Superior temporal gyrus (tissue), 1 donor: ENCODE data around the gene HCN3.

Source experiments
- DNase-seq: peaks from one replicate; pipeline ENCODE4 v3.0.0-alpha.2; 2016; ENCODE audit errors: extremely low spot score

Gene HCN3

DNA sequence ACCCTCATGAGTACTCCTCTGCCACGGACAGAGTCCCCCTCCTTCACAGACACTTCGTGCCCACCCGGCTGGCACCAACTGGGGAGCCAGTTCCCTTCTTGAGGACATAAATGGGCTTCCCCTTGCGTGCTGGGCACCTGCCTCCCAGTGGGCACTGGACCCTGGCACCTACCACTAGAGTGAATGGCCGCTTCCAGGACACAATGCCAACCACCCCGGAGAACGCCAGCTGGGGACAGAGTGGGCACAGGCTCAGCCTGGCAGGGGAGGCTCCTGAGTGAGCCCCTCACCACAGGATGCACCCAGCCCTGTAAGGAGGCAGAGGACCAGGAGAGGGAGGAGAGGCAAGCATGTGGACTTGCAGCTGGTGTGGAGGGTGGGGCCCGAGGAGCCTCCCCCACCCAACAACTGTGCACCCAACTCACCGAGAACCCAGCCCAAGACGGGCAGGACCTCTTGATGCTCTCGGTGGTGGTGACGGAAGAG lies 23.0 kb upstream of the HCN3 start:
- DNase-seq = no peak

DNA sequence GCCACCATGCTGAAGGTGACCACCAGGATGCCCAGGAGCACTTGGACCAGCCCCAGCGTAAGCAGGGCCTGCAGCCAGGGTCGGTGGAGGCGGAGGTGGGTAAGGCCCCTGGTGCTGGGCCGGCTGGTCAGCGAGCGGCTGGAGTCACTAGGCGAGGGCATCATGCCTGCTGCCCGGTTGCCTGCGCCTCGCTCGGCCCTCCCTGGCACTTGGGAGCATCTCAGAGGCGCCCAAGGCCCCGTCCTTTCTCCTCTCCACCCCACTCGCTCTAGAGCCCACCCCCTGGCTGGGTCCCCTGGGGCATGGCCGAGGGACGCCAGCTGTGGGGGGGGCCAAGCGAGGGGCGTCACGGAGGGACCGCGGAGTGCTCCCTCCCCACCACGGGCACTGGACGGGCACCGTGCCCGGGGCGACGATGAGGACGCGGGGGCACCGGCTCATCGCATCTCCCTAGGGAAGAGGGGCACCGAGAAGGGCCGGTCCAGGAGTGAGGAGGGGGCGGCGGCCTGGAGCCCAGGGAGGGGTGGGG lies 22.5 kb upstream of the HCN3 start:
- no peak for DNase-seq

DNA sequence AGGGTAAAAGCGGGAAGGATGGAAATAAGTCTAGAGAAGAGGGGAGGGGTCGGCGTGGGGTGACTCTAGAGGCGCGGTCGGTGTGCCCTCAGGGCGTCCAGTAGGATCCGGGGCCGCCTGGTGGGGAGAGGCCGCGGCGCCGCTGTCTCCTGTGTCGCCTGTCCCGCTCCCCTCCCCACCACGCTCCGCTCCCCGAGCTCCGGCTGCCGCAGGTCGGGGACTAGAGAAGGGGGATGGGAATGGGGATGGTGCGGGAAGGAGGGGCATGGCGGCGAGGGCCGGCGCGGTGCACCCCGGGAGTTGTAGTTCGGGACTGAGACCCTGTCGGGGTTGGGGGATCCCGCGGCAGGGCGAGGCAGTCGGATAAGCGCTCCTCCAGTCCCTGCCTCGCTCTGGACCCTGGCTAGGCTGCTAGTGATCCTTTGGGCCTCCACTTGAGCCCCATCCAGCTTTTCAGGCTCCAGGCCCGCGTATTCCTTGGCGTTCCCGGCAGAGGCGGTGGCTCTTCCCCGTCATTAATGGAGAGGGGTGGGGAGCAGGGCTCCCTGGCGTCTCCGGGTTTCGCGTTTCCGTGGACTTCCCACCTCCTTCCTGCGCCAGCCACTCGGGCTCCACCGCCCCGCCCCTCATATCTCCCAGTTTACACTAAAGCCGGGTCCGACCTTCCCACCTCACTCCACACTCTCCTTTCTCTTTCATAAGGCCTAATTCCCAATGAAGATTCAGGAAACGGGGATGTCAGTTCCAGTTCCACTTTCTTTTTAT lies 21.8 kb upstream of the HCN3 start, which contains the start of gene ENTREP3:
Gene ENTREP3 (minus strand): TSS at position 241 of the 765 bp plus-strand sequence. CDS start 606 bp downstream, outside the sequence.
- DNase-seq = peak; percentile 89

DNA sequence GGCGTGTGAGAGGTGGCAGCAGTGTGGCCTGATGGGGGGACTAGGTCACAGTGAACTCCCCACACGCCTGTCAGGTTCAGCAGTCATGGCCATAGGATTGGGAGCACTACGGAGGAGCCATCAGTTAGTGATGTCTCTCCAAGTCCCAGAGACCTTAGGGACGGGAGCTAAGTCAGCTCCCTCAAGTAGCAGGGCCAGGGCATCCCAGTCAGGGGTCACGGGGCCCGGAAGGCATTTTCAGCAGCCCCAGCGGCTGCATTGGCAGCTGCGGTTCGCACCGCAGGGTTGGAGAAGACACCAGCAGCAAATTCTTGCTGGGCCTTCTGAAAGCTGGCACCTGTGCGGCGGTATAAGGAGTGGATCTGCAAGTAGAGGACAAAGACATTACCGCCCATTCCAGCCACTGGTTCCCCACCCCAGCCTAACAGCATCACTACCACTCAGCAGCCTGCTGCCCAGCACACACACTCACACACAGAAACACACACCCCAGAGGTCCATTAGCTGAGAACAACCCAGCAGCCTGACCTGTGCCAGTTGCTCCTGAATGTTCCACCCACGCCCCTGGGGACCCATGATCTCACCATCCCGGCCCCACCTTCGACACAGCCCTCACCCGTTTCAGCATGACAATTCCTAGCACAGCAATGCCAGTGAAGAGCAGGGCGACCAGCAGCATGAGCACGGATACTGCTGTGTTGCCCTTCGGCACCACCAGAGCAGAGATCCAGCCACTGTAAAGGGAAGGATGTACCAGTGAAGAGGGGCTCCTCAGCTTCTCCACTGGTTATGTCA lies 21.0 kb upstream of the HCN3 start:
- DNase-seq = no peak

DNA sequence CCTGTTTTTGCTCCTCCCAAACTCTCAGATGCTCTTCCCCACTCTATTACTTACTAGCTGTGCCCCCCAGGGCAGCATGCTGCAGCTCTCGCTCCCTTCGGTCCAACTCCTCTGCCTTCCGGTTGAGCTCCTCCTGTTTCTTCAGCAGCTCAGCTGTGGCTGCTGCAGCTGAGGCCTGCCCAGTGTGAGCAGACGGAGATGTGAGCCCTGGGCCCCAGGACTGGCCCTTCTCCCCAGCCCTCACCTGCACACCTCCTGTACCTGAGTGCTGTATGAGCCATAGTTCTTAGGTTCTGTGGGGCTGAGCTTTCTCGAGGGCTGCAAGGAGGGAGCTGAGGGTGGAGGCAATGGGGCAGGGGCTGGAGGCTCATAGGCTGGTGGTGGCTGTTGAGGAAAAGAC lies 17.0 kb upstream of the HCN3 start:
- no peak for DNase-seq

DNA sequence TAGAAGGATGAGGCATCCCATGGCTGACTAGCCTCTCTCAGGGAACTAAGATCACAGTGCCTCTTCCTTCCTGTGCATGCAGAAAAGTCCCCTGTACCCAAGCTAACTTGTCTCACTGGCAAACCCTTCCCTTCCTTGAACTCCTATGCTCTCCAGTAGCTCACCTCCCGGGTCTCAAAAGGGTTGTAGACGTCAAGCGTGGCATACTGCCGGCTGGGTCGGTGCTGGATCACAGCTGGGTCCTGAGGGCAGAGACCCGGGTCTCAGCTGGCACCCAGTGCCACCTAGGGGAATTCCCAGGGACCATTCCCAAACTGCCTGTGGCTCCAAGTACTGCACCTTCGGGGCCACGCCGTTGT lies 15.8 kb upstream of the HCN3 start:
- no peak for DNase-seq

DNA sequence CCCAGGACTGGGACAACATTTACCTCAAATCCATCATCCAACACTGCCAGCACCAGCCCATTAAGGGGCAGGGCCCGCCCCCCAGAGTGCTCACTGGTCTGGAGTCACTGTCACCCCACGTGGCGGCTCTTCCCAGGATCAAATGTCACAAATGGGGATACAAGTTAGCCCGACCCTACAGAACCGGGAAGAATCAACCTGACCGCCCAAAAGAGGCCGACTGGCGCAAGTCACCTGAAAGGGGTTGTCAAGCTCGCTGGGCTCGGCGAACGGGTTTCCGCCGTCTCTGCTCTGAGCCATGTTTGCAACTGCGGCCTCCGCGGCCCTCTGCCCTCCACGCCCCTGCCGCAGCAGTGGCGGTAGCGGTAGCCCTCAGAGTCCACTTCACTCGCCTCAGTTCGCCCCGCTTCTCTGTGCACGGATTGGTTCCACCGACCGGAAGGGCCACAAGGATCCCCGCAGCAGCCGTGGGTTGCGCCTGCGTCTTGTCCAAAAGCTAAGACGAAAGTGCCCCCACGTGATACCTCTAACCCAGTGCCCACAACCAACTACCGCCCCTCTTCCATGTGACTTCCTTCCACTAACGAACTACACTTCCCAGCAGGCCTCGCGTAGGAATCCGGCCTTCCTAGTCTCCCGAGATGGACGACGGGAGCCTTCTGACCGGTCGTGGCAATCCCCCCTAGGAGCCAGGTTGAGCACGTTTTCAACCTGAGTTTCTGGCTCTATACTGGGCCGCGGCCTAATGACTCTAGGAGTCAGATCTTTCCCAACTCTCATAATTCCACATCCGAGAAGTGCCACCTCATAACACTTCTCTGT lies 15.2 kb upstream of the HCN3 start, which contains the start of gene SCAMP3:
Gene SCAMP3 (minus strand): TSS at position 509 of the 822 bp plus-strand sequence. CDS start 209 bp downstream, at position 300.
- DNase-seq = peak; percentile 100

DNA sequence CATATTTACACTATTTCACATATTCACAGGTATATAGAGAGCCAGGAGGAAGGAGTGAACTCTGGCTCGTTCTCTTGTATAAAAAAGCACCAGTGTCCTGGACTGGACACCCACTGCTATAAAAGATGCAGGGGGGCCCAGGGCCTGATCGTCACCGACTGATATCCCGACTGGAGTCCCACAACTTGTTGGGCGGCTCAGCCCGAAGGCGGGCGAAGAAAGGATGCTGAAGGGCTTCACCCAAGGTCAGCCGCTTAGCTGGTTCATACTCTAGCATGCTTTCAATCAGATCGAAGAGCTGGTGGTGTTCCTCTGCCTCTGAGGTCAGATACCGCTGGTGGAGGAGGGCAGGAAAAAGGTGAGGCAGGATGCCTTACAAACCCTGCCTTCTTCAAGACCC lies 14.2 kb upstream of the HCN3 start:
- DNase-seq = no peak

DNA sequence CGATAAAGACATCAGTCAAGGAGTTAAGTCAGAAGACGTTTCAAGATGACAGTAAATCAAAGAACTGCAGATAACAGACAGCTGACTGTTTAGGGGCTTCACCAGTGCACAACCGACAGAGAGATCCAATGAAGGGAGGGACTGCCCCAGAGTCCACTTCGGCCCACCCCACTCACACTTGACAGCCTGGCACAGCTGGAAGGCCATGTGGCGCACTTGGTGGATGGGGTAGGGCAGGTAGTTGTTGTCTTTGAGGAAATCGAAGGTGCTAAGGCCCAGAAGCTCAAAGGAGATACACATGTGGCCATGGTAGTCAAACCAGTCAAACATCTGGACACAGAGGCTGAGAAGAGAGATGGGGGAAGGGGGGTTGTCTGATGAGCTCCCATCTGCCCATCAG lies 10.7 kb upstream of the HCN3 start:
- no peak for DNase-seq

DNA sequence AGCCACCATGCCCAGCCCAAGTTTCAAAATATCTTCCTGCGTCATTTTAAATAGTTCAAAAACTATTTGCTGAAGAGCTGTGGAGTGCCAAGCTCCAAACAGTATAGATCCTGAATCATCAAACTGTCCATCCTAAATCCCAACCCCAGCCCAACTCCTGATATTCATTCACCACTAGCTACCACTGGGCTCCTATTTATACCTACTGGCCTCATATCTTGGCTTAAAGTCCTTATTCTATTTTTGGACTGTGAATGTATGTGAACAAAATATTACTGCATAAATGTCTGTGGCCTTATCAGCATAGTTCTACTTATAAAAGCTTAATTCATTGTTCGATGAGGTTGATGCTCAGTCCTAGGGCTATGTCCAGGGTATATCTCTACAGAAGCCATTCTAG lies 9.9 kb upstream of the HCN3 start:
- no peak for DNase-seq

DNA sequence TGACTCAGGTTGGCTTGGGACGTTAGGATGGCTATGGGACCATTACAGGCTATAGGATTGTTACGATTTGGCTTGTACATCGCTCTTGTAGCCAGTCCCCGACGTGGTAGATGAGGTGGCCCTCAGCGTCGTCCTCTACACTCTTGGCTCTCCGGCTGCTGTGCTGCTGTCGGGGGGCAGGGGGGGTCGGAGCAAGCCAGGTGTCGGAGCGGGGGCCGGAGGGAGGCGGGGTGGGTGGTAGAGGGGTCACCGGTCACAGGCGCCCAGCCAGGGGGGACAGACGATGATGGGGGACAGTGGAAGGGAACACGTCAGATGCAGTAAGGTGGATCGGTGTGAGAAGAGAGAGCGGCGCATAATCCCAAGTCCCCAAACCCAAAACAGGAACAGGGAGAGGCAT lies 8.6 kb upstream of the HCN3 start:
- DNase-seq = no peak

DNA sequence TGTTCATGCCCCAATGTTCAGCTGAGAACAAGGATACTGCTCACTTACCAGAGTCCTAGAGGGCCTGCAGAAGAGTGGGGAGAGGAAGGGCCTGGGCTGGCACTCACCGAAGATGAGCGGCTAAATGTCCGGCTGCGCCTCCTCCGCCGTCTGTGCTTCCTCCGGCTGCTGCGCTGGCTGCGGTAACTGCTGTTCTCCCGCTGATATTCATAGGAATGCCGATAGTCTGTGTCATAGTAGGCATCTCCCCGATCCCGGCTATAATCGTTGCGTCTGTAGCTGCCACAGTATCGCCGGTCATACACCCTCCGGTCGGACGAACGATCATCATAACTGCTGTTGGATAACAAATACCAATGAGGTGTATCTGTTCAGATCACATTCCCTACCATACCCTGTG lies 7.9 kb upstream of the HCN3 start:
- no peak for DNase-seq

DNA sequence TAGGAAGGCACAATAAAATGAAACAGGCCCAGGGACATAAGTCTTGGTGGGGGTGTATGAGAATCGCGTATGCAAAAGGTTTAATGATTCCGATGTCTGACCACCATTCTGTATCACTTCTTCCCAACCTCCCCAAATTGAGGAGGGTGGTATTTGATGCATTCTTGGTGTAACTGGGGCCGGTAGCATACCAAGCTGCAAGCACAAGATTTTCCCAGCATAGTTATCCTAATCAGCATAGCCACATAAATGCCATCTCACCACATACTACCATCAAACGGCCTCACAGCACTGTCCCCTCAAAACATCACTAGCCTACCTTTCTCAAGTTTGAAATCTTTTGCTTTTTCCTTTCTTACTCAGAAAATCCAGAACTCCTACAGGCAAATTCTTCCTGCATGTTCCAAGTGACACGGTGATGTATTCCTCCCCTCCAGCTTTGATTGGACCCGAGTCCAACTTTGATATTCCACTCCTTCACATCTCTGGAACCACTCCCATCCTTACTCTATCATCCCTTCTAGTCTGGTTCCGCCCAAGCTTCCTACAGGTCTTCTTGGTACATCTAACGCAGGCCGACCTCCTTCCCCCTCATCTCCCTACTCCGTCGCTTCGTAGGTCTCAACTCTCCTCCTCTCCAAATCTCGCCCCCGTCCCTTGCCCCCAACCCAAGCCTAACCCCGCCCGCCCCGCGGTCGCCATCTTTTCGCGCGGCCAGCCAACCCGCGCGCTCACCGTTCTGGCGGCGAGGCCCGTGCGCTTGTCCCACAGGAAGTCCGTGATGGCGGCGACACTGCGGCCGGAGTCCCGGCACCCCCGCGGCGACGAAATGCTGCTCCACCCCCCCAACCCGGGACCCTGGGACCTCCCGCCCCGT lies 4.6 kb upstream of the HCN3 start:
- DNase-seq = peak; percentile 38

DNA sequence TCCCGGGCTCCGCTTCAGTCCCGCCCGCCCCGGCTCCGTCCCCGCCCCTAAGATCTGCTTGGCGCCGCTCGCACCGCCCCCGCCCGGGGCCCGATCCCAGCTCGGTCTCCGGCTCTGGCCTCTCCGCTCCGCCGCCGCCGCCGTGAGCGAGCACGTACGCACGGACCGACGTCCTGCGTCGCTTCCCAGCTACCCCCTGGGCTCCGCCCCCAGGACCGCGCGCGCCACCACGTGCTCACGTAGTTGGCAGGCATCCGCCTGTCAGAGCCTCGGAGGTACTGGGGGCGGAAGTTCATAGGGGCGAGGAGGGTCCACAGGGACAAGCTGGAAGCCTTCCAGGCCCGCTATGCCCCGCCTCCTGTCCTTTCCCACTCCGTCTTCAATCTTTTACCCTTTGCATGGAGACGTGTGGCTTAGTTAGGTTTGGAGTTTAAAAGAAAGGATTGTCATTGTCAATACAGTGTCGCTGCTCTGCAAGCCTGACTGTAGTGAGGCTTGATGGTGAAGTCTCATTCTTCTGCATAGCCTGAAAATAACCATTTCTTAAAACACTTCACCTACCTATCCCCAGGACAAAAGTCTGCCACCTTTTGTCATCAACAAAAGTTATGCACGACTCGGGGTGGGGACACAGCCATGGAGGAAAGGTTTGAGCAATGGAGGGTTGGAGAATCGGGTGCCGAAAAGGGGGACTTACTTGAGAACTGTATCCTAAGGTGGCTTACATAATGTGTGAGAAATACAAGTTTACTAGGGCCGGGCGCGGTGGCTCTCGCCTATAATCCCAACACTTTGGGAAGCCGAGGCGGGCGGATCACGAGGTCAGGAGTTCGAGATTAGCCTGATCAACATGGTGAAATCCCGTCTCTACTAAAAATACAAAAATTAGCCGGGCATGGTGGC lies 3.7 kb upstream of the HCN3 start, which contains the start of gene CLK2:
Gene CLK2 (minus strand): TSS at position 162 of the 903 bp plus-strand sequence. CDS start 2,527 bp downstream, outside the sequence.
- peak; percentile 94 for DNase-seq

DNA sequence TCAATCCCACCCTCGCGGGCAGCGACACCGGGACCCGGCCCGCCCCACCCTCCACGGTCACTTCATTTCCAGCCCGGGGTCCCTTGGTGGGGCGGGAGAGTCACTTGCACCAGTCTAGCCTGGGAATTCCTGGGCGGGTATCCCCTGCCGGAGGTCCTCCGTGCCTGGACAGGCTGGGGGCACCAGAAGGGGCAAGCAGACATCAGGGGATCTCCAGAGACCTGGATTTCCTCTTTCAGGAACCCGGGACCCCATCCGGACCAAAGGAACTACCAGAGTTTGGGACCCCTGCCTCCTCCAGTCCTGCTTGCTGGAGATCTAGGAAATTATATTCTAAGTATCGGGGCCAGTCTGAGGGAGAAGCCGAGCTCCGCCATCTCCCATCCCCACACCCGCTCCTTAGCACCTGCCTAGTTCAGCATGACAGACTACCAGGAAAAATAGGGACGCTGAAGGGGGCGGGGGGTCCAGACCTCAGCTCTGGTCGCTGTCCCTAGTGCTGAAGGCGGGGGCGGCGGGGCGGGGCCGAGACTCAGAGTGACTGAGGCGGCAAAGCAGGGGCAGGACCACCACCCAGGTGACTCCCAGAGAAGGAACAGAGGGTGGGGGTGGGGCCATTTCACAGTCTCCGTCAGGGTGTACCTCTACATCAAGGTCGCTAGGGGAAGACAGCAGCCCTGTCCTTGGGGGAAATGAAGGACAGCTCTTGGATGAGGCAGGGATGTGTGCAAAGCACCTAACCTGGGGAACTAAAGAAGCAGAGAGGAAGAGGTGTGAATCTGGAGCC lies 832 bp downstream of the HCN3 start:
- DNase-seq = peak; percentile 34

DNA sequence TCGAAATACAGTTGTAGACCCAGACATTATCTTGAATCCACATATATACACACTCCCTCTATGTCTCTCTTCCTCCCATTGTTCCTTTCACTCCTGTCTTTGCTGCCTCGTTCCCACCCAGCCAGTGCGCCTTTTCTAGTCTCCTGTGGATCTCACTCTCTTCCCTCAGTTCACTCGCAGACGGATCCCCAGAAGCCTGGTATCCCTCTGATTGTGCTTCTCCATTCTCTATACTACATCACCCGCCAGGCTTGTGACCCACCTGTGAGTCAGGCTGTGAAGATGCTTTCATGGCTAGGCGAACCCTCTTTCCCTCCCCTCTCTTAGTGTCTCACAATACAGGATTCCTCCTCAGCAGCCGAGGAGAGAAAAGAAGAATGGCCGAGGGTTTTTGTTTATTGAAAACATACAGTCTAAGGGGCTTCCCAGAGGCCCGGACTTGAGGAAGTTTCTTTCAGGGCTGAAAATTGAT lies 1.5 kb downstream of the HCN3 start:
- DNase-seq = peak; percentile 18

DNA sequence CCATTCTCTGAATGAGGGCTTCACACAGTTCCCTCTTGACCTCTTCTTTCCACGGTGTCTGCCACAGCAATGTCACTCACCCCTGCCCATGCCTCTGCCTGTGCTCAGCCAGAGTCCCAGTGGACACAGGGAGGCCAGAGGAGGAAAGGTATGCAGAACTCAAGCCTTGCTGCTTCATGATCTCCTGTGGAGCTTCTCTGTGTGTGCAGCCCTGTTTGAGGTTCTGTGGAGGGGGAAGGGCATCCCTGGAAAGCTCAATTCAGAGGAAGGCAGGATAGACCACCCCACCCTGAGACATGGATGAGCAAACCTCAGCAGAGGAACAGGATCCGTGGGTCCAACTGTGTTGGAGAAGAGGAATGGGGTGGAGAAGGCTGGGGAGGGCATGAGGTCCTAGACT lies 2.0 kb downstream of the HCN3 start:
- peak; percentile 11 for DNase-seq

DNA sequence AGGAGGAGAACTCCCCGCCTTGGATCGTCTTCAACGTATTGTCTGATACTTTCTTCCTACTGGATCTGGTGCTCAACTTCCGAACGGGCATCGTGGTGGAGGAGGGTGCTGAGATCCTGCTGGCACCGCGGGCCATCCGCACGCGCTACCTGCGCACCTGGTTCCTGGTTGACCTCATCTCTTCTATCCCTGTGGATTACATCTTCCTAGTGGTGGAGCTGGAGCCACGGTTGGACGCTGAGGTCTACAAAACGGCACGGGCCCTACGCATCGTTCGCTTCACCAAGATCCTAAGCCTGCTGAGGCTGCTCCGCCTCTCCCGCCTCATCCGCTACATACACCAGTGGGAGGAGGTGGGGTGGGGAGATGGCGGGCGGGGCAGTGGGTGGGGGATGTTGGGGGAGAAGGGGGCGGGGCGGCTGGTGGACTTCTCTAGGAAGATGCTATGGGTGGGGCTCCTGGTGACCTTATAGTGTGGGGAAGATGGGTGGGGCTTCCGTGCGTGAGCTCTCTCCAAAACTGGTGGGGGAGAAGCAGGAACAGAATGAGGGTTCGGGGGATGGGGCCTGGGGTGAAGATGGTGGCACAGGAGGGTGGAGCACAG lies 5.3 kb downstream of the HCN3 start:
- no peak for DNase-seq
